Stimulated activated CD4-positive, alpha-beta T cell treated with anti-CD3 and anti-CD28 coated beads, TNF-alpha, amount 100 ng/mL, for 48 hours (primary cell): ENCODE measurements around the gene LPP.

Source experiments
- DNase-seq, 3 donors: peaks; one replicate each; pipeline ENCODE4 v3.0.0-alpha.2; 2020; ENCODE audit warnings: low read depth in 3 of 3

LPP gene

DNA sequence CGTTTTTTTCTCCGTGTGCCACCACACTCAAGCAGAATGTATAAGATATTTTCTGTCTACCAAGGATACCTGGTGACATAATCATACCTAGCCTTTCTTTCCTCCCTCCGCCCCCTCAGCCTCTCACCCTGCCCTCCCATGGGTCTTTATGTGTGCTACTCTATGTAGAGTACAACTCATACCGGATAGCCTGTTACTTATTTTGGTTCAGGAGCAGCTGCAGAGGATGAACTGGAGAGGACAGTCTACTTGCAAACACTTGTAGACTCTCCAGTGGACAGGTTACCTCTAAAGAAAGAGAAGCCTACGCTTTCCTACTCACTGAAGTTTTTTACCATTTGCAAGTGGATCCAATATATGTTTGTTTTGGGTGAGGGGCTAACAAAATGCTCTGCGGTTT lies 671.9 kb downstream of the LPP start:
- DNase-seq: no peak

DNA sequence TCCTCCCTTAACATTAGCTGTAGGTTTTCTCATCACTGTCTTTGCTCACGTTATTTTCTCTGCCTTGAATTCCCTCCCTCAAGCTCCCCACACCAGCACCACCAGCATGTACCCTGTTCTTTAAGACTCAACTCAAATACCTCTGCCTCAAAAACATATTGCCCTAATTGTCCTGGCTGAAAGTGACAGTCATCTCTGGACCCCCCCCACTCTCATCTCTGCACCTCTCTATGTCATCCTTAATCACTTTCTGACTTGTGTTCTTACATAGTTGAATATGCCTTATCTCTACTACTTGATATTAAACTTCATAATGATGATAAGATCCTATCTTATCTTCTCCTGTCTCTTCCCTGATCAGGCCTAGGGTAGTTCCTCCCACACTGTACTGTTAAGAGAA lies 672.6 kb downstream of the LPP start:
- peak in 1 of 3 donors; percentile 2 for DNase-seq

DNA sequence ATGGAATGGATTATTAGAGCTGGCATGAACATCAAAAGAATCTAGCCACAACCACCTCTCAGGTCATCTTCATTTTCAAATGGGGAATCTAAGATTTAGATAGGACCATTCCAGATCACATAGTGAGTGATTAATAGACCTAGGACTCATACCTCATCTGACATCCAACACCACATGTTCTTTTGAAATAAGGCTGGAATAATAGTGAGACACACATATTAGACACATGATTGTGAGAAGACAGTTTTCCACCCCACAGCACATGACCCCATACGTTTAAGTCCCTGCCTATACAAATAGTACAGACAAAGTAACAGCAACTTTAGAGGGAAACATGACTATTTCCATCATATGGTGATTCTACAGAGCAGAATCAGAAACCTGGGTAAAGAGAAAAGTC lies 673.1 kb downstream of the LPP start:
- no peak for DNase-seq

DNA sequence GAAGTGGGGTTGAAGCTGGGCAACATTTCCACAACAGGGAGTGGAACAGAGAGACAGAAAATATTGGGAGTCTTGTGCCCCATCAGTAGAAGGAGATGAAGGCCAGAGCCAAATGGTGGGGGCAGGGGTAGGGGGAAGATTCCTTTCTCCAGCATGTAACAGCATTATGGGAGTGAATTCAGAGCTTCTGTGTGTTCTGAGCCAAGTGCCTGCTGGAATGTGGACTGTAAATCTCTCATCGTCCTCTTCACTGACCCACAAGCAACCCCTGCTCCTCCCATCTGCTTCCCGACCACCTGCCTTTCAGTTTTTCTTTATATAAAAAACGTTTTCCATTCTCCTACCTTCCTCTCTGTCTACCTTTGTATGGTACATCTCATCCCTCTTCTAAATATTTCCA lies 673.6 kb downstream of the LPP start:
- no peak for DNase-seq

DNA sequence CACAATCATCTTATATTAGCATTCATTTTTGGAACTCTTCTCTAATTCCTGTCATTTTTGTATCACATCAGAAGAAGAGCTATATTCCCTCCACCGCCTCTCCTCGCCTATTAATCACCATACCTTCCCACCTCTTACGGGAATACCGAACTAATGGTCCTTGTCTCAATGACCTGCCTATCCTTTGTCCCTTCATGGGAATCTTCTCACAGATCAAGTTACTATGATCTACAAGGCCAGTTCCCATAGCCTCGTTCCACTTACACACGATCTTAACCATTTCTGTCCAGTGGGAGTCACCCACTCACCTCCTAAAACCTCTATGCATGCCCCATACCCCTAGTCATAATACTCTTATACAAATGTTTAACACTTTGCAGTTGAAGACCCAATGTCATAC lies 675.2 kb downstream of the LPP start:
- DNase-seq: no peak

DNA sequence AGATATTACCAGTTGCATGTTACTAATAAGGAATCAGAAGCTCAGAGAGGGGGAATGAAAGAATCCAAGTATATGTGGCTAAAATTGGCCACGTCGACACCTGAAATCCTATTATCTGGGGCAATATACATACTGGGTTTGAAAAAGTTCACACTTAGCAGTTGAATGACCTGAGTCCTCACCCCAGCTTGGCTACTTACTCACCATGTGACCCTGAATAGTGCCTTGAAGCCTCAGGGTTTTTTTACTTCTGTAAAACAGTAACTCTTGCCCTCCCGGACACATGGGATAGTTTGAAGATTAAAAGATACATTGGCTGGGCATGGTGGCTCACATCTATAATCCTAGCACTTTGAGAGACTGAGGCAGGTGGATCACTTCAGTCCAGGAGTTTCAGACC lies 675.6 kb downstream of the LPP start:
- no peak for DNase-seq

DNA sequence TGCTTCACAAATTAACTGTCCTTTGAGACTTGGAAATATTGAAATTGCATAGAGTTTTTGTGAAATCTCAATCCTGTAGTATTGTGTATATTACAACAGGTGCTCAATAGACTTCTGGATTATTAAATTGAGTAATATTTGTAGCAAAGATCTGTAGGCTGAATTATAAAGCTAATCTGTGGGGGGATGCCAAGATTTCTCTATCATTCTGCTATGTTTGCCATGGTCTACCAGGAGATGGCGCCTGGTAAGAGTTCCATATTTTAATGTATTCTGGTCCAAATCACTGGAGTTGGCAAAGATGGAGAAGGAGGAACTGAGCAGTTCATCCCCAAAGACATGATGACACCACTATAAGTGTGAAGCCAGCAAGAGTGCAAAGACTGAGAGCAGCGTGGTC lies 676.9 kb downstream of the LPP start:
- DNase-seq: no peak

DNA sequence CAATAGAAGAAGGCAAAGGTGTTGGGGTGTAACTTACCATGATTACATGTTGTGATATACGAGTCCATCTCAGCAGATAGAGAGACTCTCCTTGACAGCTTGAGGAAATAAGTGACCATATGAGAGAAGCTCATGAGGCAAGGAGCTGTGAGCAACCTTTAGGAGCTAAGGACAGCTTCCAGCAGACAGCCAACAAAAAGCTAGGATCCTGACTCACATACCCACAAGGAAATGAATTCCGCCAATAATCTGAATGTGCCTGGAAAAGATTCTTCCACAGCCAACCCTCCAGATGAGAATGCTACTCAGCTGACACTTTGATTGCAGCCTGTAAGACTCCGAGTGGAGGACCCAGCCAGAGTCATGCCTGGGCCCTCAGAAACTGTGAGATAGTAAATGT lies 678.2 kb downstream of the LPP start:
- no peak for DNase-seq

DNA sequence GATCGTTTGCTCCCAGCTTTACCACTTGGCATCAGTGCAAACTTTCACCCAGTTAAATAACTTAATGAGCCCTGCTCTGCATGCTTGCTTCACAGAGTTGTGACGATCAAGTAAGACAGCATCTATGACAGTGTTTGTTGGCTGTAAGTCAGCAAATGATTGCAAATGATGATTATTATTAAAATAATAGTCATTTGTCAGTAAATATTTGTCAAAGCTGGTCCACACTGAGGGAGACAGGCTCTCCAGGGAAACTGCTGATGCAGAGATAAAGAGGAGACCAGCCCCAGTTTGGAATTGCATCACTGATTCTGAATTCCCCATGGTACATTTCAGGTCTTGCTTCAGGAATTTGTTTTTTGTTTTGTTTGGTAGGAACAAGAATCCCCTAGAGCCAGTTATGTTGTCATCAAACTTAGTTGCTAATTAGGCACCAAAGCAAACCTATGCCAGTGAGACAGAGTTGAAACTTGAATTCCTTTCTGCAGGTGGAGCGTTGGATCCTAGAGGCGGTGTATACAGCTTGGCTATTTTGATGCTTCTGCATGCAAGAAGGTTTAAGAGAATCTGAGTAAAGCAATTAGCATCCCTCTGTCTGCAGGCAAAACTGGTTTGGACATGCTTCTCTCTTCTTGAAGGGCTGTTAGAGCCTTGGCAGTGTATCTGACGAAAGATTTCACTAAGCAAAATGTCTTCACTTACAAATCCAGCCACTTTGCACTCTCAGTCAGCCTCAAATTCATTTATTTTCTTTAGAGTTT lies 679.2 kb downstream of the LPP start:
- DNase-seq: no peak

DNA sequence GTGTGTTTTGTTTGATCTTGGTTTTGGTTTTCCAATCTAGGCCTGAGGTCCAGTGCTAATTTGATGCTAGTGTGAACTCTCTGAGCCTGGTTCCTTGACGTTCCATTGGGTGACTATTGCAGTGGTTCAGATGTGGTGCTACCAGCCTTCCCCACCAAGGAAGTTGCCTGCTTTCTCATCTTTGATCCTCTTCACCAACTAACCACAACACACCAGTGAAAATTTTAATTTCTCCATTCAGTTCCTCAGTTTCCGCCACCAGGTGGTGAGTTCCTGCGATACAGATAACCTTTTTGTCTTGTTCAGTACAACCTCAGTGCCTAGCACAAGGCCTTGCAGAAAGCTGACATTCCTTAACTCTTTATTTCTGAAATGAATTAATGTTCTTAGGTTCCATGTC lies 680.4 kb downstream of the LPP start:
- DNase-seq: no peak

DNA sequence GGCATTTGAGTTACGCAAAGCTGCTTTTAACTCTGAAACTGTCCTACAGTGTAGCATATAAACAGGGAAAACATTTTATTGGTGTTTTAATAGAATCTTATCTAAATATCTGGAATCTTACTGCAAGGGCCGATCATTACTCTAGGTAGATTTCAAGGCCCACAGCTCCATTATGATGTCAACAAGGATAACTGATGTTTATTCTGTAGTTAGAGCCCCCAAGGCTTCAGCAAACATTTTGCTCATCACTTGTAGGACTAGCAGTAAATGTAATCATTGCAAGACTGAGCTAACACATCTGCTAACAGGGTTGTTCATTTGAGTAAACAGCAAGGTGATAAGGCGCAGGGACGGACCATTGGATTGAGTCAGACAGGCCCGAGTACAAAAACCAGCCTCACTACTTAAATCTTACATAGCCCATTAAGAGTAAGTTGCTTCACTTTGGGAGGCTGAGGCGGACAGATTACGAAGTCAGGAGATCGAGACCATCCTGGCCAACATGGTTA lies 685.3 kb downstream of the LPP start:
- DNase-seq: no peak

DNA sequence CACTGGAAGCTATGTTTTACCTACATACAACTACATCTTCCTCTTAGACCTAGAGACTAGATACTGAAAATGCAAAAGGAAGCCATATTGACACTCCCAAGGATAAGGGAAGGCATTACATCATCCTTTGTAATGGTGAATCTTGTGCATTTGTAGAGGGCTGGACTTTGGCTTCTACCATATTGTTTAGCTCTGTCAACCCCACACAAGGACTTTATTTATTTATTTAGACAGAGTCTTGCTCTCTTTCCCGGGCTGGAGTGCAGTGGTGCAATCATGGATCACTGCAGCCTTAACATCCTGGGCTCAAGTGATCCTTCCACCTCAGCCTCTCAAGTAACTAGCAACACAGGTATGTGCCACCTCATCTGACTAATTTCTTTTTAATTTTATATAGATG lies 686.3 kb downstream of the LPP start:
- DNase-seq: no peak

DNA sequence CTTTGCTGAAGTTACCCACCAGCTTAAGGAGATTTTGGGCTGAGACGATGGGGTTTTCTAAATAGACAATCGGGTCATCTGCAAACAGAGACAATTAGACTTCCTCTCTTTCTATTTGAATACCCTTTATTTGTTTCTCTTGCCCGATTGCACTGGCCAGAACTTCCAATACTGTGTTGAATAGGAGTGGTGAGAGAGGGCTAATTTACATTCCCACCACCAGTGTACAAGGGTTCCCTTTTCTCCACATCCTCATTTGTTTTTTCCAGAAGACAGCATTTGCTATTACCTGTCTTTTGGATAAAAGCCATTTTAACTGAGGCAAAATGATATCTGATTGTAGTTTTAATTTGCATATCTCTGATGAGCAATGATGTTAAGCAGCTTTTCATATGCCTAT lies 687.9 kb downstream of the LPP start:
- DNase-seq: no peak

DNA sequence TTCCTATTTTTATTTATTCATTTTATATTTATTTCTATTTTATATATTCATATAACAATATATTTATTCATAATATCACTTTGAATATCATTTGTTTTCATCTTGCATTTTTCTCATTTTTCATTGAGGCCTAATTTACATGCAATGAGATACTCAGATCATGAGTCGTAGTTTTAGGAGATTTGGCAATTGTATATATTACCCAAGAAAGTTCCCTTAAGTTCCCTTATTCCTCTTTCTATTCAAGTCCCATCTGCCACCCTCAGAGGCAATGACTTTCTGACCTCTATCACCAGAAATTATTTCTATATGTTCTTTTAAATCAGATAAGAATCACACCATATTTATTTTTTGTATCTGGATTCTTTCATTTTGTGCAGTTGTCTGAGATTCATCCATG lies 688.7 kb downstream of the LPP start:
- no peak for DNase-seq

DNA sequence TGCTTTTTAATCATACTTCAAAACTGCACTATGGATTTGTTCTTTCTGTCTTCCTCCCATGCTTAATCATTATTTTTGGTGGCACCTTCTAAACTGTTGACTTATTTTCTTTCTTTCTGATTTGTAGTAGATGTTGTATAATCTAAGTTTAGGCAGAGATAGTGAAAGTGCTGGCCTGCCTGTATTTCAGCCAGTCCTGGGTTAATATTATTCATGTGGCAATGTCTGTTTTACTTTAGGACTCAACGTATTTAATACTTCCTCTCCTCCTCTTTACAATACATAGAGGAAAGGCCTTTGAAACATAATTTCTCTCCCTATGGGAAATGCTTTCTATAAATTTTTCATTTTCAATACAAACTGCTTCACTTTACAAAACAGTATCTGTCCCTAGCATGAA lies 690.1 kb downstream of the LPP start:
- DNase-seq: no peak

DNA sequence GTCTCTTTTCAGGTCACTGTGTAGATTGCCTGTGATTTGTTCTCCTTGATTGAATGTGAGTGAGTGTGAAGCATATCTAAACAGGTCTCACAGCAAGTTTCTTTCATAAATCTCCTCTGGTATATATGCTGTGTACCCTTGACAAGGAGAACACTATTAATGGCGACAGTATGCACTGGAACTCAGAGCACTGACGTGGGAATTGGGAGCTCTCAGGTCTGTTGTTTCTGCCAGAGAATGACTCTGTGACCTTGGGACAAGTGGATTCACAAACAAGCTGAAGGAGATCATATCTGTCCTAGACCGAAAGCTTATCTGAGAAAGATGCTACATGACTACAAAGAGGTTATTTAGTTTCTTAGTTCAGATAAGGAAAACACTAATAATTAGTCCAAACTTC lies 691.6 kb downstream of the LPP start:
- DNase-seq: no peak

DNA sequence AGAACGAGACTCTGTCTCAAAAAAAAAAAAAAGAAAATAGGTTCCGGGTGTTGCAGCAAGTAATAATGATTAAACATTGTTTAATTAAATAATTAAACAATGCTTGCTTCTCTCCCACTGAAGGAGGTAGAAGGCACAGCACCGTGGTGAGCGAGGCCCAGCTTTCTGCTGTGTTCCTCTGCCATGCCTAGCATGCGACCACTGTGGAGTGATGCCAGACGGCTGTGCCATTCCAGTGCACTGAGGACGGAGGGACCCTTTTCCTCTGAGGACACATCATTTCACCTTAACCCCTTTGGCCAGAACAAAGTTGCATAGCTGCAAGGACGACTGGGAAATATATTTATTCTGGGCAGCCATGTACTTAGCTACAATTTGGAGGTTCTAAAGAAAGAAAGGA lies 695.0 kb downstream of the LPP start:
- DNase-seq: no peak

DNA sequence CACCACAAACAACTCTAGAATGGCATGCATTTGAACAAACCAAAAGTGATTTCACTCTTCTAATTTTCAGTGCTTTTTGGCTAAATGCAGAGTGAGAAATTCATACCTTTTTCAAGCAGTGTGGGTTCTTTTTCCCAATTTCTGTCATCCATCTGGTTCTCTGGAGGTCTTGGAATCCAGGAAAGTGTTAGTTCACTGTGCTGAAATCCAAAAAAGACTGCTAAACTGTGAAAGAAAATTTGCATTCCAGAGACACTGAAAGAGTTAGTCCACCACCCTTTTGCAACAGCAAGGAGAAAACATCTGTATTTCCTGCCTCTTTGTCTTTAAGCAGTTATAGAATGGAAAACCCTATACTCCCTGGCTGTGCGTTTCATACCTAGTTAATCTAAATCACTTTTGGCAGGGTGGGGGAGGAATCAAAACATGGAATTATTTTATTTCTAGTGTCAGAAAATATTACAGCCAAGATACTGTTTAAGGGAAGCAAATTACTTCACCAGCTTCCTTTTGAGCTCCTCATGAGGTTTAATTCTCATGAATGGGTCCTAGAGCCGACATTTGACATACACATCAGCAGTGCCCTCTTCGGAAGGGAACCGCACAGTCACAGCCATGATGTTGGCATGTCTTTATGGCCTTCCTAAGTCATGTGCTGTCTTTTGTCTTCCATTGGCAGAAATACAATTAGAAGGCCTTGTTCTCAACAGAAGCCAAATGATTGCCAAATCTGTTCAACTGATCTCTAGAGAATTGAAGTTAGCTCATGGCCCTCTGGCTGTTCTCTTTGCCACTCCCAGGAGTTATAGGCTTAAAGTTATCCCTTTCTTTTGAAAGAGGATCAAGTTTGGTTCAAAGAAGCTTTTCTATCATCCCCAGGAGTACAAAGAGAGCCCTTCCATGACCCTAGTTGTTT lies 700.2 kb downstream of the LPP start:
- no peak for DNase-seq

DNA sequence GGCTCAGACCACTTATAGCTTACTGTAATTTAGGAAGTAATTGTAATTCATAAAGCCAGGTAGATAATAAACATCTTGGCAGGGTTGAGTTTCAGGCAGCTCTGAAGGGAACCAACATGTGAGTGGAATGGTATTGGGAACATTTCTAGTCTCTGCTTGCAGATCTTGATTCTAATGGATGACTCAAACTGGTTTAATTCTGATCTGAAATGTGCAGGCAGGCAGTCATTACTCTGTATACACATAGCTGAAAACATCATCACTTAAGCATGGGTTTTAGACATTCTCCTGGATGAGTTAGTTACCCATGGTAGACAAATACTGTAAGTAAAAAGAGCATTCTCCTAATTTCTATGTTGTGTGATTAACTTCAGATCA lies 700.8 kb downstream of the LPP start:
- no peak for DNase-seq

DNA sequence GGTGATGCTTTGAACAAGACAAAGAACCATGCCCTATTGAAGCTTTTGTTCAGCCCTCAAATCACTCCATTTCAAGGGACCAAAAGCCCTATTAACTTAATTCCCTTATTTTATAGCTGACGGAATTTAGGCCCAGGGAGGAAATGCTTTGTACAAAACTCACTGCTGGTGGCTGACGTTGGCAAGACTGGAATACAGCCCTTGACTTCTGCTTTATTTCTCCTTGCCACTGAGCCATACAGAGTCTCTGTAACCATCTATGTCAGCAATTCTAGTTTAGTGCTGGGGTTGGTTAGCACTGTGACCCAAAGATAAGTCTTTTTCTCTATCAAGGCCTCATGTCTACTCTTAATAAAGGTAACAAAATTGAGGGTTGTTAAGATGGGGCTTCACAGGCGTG lies 701.7 kb downstream of the LPP start:
- DNase-seq: no peak

DNA sequence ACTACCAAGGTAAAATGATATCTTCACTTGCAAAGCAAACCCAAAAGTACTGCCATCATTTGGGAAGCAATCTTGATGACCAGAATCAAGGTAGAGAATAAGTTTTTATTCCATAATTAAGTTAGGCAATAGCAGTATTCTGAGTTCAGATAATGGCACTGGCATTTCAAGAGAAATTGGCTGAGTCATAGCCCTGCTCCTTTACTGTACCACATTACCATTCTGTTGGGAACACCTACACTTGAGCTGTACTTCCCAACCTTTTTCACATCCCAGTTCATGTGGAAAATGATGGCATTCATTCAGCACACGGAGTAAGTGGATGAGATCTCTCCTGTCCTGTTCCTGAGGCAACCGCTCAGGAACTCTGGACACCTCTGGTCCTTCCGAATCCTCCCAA lies 706.2 kb downstream of the LPP start:
- no peak for DNase-seq

DNA sequence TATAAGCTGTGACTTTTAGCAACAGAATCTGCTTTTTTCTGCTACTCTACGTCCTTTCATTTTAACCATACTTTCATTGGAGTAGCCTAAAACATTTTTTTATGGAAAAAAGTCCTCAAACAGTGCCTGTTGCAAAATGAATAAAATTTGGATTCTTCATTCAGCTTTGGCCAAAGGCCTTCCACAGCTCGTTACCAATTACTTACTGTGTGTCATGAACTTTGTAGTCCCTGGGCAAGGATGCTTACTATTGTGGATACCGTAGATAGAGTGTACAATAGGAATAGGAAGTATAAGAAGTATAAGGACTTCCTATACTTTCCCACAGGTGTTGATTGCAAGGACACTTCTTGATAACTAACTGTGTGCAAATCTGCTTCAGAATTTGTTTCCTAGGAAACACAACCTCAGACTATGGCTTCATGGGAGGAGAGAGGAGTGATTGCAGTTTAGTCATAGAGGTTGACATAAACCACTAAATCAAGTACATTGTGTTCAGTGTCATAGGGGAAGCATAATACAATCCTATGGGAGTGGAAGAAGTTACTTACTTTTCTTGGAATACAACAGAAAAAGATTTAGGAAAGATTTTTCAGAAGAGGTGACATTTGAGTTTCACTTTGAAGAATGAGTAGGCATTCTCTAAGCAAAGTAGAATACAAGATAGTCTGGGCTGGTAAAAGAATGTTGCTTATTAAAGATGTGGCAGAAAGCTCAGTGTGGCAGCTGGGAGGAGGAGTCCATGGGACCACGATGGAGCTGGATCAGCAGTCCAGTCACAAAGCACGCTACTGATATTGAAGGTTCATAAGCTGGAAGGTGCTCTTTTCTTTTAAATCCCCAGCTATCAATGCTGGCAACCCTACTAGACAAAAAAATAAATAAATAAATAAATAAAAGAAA lies 708.1 kb downstream of the LPP start:
- DNase-seq: no peak
